ENCODE data around the gene TMCC2. TPM values are rescaled to one million over a fixed set of nuclear protein-coding genes. Genes with fewer than 3 reads are reported as not detected.

TMCC2 gene
- total and polyA plus RNA-seq, 2 donors (not counting 1 experiment from before 2014, with no cell fraction given): 2.0 to 4.0 TPM

GRCh38 chr1:205245096-205245495 is 17.4 kb downstream of the TMCC2 start:
- H3K4me2 ChIP-seq (replicated peaks; ENCODE audit: low read depth, low read length, poor library complexity, severe bottlenecking): no peak overlapping the region
- no peaks in the 10 kb centered on the region for H3K4me1 Mint-ChIP-seq
- ATAC-seq (ENCODE audit: low read depth) (no peak), DNase-seq (no peak)
- no peak overlapping the region for H2AFZ ChIP-seq (ENCODE audit: insufficient read depth, low read depth, low read length, poor library complexity, severe bottlenecking)
- no peak overlapping the region for H3K9ac ChIP-seq (ENCODE audit: low read length)
- no peak for TF ChIP-seq EZH2 (IDR thresholded peaks at IDR 0.05; ENCODE audit: borderline replicate concordance, insufficient read depth, low read depth, low read length, poor library complexity, severe bottlenecking)
- TF ChIP-seq, protein P1, sequence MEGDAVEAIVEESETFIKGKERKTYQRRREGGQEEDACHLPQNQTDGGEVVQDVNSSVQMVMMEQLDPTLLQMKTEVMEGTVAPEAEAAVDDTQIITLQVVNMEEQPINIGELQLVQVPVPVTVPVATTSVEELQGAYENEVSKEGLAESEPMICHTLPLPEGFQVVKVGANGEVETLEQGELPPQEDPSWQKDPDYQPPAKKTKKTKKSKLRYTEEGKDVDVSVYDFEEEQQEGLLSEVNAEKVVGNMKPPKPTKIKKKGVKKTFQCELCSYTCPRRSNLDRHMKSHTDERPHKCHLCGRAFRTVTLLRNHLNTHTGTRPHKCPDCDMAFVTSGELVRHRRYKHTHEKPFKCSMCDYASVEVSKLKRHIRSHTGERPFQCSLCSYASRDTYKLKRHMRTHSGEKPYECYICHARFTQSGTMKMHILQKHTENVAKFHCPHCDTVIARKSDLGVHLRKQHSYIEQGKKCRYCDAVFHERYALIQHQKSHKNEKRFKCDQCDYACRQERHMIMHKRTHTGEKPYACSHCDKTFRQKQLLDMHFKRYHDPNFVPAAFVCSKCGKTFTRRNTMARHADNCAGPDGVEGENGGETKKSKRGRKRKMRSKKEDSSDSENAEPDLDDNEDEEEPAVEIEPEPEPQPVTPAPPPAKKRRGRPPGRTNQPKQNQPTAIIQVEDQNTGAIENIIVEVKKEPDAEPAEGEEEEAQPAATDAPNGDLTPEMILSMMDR (IDR thresholded peaks at IDR 0.05): no peak
- no peak overlapping the region for H3K4me3 ChIP-seq (ENCODE audit: control extremely low read depth in 1 of 5, extremely low read depth in 1 of 5, insufficient read depth in 1 of 5, low read depth in 2 of 5, low read length in 4 of 5)
- H3K79me2 ChIP-seq (ENCODE audit: control insufficient read depth, insufficient read depth, low read length): no peaks in the 10 kb centered on the region
- no peaks in the 10 kb centered on the region for H3K9me3 Mint-ChIP-seq (ENCODE audit: insufficient read depth)
- intact Hi-C loops (cut with micrococcal nuclease): no loop called here
- no peak overlapping the region for H3K4me3 Mint-ChIP-seq
- no peak overlapping the region for H3K27ac Mint-ChIP-seq
- H4K20me1 ChIP-seq (ENCODE audit: control insufficient read depth, insufficient read depth, low read length, poor library complexity, severe bottlenecking): no peaks in the 10 kb centered on the region
- H3K36me3 ChIP-seq (replicated peaks in 1 of 2; ENCODE audit: control extremely low read depth in 1 of 2, control insufficient read depth in 1 of 2, extremely low read depth in 1 of 2, insufficient read depth in 2 of 2, low read length in 1 of 2): no peaks in the 10 kb centered on the region
- H3K27ac ChIP-seq (ENCODE audit: low read length in 2 of 2): no peak overlapping the region
- 100% methylated on average over 5 of the region's 7 CpGs for WGBS (ENCODE audit: insufficient coverage)
- no peaks in the 10 kb centered on the region for H3K27me3 Mint-ChIP-seq
- no peaks in the 10 kb centered on the region for H3K27me3 ChIP-seq (replicated peaks in 1 of 4; ENCODE audit: control extremely low read depth in 1 of 4, control insufficient read depth in 3 of 4, insufficient read depth in 4 of 4, low read length in 3 of 4)
- no peaks in the 10 kb centered on the region for H3K9me3 ChIP-seq (ENCODE audit: control extremely low read depth in 1 of 3, control insufficient read depth in 2 of 3, insufficient read depth in 1 of 3, low read length in 2 of 3)
- no peaks in the 10 kb centered on the region for H3K4me1 ChIP-seq (ENCODE audit: control insufficient read depth in 2 of 2, insufficient read depth in 2 of 2, low read length in 2 of 2)
- CTCF ChIA-PET: interaction anchor here (0.6 to 3.2 kb wide), 2 partner anchors 11 to 360 kb away, joined by 3 to 19 read pairs; no protein-coding TSS in a partner anchor
- POLR2A ChIA-PET: no interaction called here

DNA sequence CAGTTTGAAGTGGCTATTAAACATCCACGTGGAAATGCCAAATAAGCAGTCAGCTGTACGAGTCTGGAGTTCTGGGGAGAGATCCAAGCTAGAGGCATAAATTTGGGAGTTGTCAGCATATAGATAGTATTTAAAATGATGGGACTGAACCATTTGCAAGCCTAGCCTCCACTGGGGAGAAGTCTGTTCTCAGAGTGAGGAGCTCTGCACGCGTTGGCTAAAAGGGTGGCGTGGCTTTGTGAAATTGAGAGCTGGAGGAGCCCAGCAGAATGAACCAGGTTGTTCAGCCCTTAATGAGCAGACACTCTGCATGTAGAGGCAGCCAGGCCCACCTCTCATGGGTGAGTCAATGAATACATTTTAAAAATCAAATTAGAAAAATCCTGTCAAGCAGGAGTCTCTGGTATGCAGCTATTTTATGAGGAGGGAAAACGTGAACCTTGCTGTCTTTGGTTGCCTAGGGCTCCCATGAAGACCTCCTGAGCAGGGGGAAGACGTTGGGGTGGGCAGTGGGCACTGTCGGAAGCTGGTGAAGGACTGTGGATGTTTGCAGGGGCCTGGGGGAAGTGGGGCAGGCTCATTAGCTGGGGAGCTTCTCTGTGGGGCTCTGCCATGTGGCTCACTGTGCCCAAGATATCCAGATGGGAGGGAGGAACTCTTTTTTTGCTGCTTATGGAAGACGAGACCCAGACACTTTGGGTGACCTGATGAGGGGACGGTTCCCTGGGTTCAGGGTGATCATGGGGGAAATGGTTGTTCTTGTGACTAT is 18.8 kb downstream of the TMCC2 start:
- TF ChIP-seq, protein P1 (IDR thresholded peaks at IDR 0.05): no peak
- no peak for TF ChIP-seq EZH2 (IDR thresholded peaks at IDR 0.05; ENCODE audit: borderline replicate concordance, insufficient read depth, low read depth, low read length, poor library complexity, severe bottlenecking)
- H3K27ac Mint-ChIP-seq: no peak overlapping the region
- Histone ChIP-seq H3K27ac (ENCODE audit: low read length in 2 of 2) (no peak overlapping the region), H3K79me2 (ENCODE audit: control insufficient read depth, insufficient read depth, low read length) (no peaks in the 10 kb centered on the region), H3K4me3 (ENCODE audit: control extremely low read depth in 1 of 5, extremely low read depth in 1 of 5, insufficient read depth in 1 of 5, low read depth in 2 of 5, low read length in 4 of 5) (no peak overlapping the region), H3K9me3 (ENCODE audit: control extremely low read depth in 1 of 3, control insufficient read depth in 2 of 3, insufficient read depth in 1 of 3, low read length in 2 of 3) (no peaks in the 10 kb centered on the region), H3K4me1 (ENCODE audit: control insufficient read depth in 2 of 2, insufficient read depth in 2 of 2, low read length in 2 of 2) (no peaks in the 10 kb centered on the region), H2AFZ (ENCODE audit: insufficient read depth, low read depth, low read length, poor library complexity, severe bottlenecking) (no peak overlapping the region), H4K20me1 (ENCODE audit: control insufficient read depth, insufficient read depth, low read length, poor library complexity, severe bottlenecking) (no peaks in the 10 kb centered on the region), H3K36me3 (replicated peaks in 1 of 2; ENCODE audit: control extremely low read depth in 1 of 2, control insufficient read depth in 1 of 2, extremely low read depth in 1 of 2, insufficient read depth in 2 of 2, low read length in 1 of 2) (no peaks in the 10 kb centered on the region), H3K27me3 (replicated peaks in 1 of 4; ENCODE audit: control extremely low read depth in 1 of 4, control insufficient read depth in 3 of 4, insufficient read depth in 4 of 4, low read length in 3 of 4) (no peaks in the 10 kb centered on the region), H3K4me2 (replicated peaks; ENCODE audit: low read depth, low read length, poor library complexity, severe bottlenecking) (no peak overlapping the region), H3K9ac (ENCODE audit: low read length) (no peak overlapping the region)
- 92% methylated on average over 8 of the region's 10 CpGs for WGBS (ENCODE audit: insufficient coverage)
- intact Hi-C loops (cut with micrococcal nuclease): no loop called here
- ChIA-PET CTCF (interaction anchor here (0.7 to 3.2 kb wide), 5 partner anchors 8 to 107 kb away, joined by 3 to 19 read pairs (median 4); no protein-coding TSS in a partner anchor), POLR2A (interaction anchor here (0.7 kb wide), 1 partner anchor 15 kb away, joined by 4 read pairs; no protein-coding TSS in a partner anchor)
- H3K9me3 Mint-ChIP-seq (ENCODE audit: insufficient read depth): no peaks in the 10 kb centered on the region
- no peak overlapping the region for H3K4me3 Mint-ChIP-seq
- DNase-seq (no peak), ATAC-seq (ENCODE audit: low read depth) (no peak)
- no peaks in the 10 kb centered on the region for H3K27me3 Mint-ChIP-seq
- no peaks in the 10 kb centered on the region for H3K4me1 Mint-ChIP-seq
